Spleen (tissue), 7 donors: ENCODE data around the gene FXYD5.

Source experiments
- POLR2A ChIP-seq, 3 donors: fragments of 450-650 bp; IDR thresholded peaks; one replicate each; pipeline ENCODE4 v1.5.1; 2017; ENCODE audit warnings: antibody characterized with exemption in 3 of 3, mild to moderate bottlenecking in 1 of 3
- POLR2AphosphoS5 ChIP-seq, 3 donors: sonication (generic); formaldehyde crosslinking; IDR thresholded peaks; one replicate each; pipeline ENCODE4 v1.5.1; 2017; ENCODE audit warnings: antibody characterized with exemption in 3 of 3
- TF ChIP-seq, protein P1 (sequence below), 11 experiments: fragments of 200-600 bp in 7 of 11; fragments of 450-650 bp in 4 of 11; sonication (generic) in 4 of 11; IDR thresholded peaks in 8 of 11; conservative IDR thresholded peaks in 3 of 11; 1 replicate in 7 of 11; 2 replicates in 4 of 11; pipeline versions ENCODE4 v1.4.0 to v1.8.0; 2016 to 2021; ENCODE audit warnings: antibody characterized with exemption in 11 of 11, inconsistent platforms in 4 of 11, mild to moderate bottlenecking in 1 of 11
- donor health status: DM: no; HTN: no; CAD: no; lungs with moderate emphysema.
- donor health status: DM: no; HTN: no; CAD: no.
- donor health status: DM: no; HTN: no; CAD: no.

DNA sequence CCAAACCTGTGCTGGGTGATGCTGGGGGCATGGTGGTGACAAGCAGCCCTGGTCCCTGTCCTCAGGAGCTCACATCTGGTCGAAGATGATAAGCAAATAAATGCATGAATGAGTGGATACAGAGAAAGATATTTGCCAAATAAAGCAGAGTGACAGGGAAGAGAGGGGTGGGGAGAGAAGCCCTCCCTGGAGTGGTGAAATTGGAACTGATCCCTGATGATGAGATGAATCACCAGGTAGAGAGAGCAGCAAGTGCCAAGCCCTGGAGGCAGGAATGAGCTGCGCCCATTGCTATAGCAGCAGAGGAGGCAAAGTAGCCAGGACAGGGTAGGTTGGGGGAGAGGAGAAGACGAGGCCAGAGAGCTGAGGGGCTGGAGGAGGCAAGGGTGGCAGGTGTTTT is 13.7 kb downstream of the FXYD5 start:
- TF ChIP-seq, protein P1, sequence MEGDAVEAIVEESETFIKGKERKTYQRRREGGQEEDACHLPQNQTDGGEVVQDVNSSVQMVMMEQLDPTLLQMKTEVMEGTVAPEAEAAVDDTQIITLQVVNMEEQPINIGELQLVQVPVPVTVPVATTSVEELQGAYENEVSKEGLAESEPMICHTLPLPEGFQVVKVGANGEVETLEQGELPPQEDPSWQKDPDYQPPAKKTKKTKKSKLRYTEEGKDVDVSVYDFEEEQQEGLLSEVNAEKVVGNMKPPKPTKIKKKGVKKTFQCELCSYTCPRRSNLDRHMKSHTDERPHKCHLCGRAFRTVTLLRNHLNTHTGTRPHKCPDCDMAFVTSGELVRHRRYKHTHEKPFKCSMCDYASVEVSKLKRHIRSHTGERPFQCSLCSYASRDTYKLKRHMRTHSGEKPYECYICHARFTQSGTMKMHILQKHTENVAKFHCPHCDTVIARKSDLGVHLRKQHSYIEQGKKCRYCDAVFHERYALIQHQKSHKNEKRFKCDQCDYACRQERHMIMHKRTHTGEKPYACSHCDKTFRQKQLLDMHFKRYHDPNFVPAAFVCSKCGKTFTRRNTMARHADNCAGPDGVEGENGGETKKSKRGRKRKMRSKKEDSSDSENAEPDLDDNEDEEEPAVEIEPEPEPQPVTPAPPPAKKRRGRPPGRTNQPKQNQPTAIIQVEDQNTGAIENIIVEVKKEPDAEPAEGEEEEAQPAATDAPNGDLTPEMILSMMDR (IDR thresholded peaks at IDR 0.05 in 8 of 11, conservative IDR thresholded peaks at IDR 0.05 in 3 of 11): no peak
- no peak for TF ChIP-seq POLR2A (IDR thresholded peaks at IDR 0.05)
- peak in 1 of 3 donors; percentile 23 for TF ChIP-seq POLR2AphosphoS5 (IDR thresholded peaks at IDR 0.05)
